Measurements from ENCODE around the gene MAGI1.

- TF ChIP-seq CTCF (IDR thresholded peaks at IDR 0.05) (no peak), POLR2A (IDR thresholded peaks at IDR 0.05) (no peak)
These were observed 337.2 kb downstream of the MAGI1 start for GRCh38 chr3:65701516-65701915.

All from lower leg skin (tissue), 3 donors.